ENCODE results near the gene GPR62.
"Not testable (repeated sequence)": the region's sequence is repeated elsewhere in the genome, so short reads cannot be mapped to it uniquely, and the experiment has no call there.

GPR62 gene, protein sequence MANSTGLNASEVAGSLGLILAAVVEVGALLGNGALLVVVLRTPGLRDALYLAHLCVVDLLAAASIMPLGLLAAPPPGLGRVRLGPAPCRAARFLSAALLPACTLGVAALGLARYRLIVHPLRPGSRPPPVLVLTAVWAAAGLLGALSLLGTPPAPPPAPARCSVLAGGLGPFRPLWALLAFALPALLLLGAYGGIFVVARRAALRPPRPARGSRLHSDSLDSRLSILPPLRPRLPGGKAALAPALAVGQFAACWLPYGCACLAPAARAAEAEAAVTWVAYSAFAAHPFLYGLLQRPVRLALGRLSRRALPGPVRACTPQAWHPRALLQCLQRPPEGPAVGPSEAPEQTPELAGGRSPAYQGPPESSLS

DNA sequence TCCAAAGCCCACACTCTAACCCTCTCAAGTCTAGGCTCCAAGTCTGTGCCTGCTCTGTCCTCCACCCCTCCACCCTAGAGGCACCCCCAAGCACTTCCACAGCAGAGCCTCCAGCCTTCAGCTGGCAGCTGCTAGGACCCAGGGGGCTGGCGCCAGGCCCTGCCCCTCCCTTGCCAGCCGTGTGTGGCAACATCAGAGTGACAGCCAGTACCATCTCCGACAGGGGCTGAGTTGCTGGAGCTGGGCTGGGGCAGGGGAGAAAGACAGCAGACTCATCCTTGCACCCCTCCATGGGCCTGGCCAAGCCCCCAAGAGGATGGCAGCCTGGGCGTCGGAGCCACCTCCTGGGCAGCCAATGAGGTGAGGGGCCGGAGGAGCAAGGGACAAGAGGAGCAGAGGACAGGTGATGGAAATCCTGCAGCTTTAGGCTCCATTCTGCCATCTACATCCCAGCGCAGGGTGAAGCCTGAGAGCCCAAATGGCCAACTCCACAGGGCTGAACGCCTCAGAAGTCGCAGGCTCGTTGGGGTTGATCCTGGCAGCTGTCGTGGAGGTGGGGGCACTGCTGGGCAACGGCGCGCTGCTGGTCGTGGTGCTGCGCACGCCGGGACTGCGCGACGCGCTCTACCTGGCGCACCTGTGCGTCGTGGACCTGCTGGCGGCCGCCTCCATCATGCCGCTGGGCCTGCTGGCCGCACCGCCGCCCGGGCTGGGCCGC lies at the start of gene GPR62:
Gene GPR62 (plus strand): TSS at position 207 of the 718 bp plus-strand sequence. CDS start 272 bp downstream, at position 479.
- no peak for DNase-seq
- in situ Hi-C loops (cut with HindIII; ENCODE audit: low pct_ligation_motif_present, low pct_unique_long_range_greater_than_20kb, low sequenced_read_pairs): no loop called here

DNA sequence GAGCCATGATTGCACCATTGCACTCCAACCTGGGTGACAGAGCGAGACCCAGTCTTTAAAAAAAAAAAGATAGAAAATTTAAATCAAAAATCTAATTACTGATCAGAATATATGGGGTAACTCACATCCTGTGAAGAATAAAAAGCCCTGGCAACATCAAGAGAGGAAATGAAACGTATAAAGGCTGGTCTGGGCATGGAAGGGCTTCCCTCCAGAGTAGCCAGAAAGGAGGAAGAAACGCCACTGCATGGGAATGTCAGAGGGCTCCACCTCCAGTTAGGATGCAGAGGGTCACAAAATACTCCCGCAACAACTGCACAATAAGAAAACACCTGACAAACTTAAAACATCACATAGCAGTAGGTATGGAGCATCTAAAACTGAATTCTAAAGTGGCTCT lies 47.2 kb upstream of the GPR62 start:
- DNase-seq: no peak
- in situ Hi-C loops (cut with HindIII; ENCODE audit: low pct_ligation_motif_present, low pct_unique_long_range_greater_than_20kb, low sequenced_read_pairs): no loop called here

DNA sequence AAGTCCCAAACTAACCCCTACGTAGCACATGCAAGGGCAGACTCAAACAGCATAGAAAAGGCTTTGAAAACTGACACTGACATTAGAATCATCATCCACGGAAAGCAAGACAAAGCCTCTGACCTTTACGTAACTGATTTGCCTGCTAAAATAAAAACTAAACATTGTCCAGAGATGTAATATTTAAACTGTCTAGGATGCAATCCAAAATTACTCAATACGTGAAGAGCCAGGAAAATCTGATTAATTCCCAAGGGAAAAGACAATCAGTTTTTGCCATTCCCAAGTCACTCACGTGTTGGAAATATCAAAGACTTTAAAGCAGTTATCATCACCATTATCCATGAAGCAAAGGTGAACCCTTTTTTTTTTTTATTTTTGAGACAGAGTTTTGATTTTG lies 38.8 kb upstream of the GPR62 start:
- no peak for DNase-seq
- in situ Hi-C loops (cut with HindIII; ENCODE audit: low pct_ligation_motif_present, low pct_unique_long_range_greater_than_20kb, low sequenced_read_pairs): no loop called here

DNA sequence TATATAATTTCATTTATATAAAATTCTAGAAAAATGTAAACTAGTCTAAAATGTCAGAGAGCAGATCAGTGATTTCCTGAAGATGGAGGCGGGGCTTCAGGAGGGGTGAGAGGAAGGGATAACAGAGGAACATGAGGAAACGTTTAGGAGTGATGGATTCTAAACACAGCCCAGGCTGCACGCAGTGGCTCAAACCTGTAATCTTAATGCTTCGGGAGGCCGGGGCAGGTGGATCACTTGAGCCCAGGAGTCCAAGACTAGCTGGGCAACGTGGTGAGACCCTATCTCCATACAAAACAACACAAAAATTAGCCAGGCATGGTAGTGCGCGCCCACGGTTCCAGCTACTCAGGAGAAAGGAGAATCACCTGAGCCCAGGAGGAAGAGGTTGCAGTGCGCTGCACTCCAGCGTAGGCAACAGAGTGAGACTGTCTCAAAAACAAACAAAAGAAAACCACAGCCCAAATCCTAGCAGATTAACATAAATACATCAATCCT lies 34.1 kb upstream of the GPR62 start:
- DNase-seq: no peak
- in situ Hi-C loops (cut with HindIII; ENCODE audit: low pct_ligation_motif_present, low pct_unique_long_range_greater_than_20kb, low sequenced_read_pairs): no loop called here

DNA sequence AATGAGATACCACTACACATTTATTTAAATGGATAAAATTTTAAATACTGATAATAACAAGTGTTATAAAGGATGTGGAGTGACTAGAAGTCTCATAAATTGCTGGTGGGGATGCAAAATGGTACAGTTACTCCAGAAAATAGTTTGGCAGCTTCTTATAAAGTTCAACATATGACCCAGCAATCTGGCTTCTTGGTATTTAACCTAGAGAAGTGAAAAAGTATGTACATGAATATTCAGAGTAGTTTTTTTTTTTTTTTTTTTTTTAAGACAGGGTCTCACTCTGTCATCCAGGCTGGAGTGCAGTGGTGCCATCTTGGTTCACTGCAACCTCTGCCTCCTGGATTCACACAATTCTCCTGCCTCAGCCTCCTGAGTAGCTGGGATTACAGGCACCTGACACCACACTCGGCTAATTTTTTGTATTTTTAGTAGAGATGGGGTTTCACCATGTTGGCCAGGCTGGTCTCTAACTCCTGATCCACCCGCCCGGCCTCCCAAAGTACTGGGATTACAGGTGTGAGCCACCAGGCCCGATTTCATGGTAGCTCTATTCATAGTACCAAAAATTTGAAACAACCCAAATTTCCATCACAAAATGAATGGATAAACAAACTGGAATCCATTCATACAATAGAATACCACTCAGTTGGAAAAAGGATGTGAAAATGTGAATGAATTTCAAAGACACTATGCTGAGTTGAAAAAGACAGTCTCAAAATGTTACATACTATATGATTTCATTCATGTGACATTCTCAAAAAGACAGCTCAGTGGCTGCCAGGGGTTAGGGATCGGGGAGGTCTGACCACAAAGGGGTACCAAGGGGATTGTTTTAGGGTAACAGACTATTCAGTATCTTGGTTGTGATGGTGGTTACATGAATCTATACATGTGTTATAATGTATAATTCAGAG lies 27.9 kb upstream of the GPR62 start:
- in situ Hi-C loops (cut with HindIII; ENCODE audit: low pct_ligation_motif_present, low pct_unique_long_range_greater_than_20kb, low sequenced_read_pairs): no loop called here
- no peak for DNase-seq

DNA sequence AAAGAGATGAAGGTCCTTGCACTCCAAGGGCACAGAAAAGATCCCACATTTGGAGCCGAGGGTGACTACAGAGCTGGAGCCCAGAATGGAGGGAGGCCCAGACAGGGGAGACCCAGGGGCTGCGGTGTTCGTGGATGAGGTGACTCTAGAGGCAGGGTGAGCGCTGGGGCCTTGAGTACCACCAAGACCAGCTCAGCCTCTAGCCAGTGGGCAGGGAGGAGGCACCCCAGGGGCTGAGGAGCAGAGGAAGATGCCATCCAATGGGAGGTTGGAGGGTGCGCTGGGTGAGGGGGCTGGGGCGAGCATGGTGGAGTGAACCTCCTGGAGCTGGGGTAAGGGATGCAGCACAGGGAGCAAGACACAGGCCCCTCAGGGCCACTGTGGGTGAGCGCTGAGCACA lies 26.7 kb upstream of the GPR62 start:
- in situ Hi-C loops (cut with HindIII; ENCODE audit: low pct_ligation_motif_present, low pct_unique_long_range_greater_than_20kb, low sequenced_read_pairs): no loop called here
- no peak for DNase-seq

DNA sequence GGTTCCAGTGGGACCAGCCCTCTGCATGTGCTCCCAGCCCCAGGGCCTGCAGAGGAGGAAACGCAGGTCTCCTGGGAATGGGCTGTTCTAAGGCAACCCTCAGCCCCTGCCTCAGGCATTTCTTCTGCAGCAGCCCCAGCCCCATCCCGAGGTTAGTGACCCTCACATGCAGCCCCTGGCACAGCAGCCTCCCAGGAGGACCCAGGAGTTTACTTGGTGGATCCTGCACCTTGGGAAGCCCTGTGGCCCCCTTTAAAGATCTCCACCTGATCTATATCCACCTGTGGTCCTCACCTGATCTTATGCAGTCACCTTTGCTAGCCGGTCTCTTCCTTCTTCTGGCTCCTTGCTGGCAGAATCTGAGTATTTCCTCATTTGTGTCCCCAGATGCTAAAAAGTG lies 26.2 kb upstream of the GPR62 start:
- in situ Hi-C loops (cut with HindIII; ENCODE audit: low pct_ligation_motif_present, low pct_unique_long_range_greater_than_20kb, low sequenced_read_pairs); DNase-seq: not testable (repeated sequence)

DNA sequence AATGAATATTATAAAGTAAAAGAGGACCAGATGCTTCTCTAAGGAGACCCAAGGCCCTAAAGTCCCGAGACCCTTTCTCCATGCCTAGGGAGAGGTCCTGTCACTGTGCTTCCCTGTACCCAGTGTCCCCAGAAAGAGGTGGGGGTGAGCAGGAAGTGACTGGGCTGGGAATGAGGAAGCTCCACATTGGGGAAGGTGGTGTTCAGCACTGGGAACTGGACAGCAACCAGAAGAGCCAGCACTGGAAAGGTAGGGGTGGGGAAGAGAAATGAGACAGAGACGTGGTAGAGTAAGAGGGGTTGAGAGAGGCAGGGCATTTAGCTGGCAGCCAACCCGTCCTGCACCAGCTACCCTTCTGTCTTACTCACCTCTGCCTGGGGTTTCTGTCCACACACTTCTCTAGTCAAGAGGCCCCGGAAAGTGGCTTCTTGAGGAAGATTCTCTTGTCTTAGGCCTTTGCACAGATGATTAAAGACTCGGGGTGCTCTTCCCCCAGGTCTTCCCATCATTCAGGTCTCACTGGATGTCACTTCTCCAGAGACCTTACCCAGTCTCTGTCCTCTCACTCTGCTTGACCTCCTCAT lies 25.7 kb upstream of the GPR62 start:
- in situ Hi-C loops (cut with HindIII; ENCODE audit: low pct_ligation_motif_present, low pct_unique_long_range_greater_than_20kb, low sequenced_read_pairs): no loop called here

DNA sequence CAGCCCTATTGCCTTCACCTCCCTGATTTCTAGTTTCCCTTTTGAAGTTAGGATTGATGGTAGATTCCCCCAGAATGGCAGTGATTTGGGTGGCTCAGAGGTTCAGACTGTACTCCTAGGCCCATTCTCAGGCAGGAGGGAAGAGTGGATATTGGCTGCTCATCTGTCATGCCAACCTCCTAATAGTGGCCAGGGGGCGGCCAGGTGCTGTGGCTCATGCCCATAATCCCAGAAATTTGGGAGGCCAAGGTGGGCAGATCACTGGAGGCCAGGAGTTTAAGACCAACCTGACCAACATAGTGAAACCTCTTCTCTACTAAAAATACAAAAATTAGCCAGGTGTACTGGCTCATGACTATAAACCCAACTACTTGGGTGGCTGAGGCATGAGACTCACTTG lies 24.7 kb upstream of the GPR62 start:
- in situ Hi-C loops (cut with HindIII; ENCODE audit: low pct_ligation_motif_present, low pct_unique_long_range_greater_than_20kb, low sequenced_read_pairs): no loop called here
- DNase-seq: no peak

More for the DNA sequence above, 25.7 kb upstream of the GPR62 start:
- peak; percentile 17 for DNase-seq

DNA sequence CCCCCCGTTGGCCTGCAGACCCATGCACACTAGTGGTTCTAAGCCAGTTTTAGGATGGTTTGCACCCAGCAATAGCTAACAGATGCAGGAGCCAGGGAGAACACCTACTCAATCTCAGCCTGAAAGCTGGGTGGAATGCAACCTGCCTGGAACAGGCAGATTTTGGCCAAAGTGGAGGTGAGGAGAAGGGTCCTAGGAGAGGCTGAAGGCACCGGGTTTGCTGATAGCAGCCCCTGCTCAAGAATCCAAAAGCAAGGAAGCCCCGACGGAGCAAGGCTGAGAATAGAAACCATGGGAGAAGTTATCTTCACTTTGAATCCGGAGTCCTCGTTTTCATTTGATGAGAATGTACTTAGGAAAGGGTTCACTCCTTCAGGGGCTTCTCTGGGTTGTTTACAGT lies 23.4 kb upstream of the GPR62 start:
- in situ Hi-C loops (cut with HindIII; ENCODE audit: low pct_ligation_motif_present, low pct_unique_long_range_greater_than_20kb, low sequenced_read_pairs): no loop called here
- no peak for DNase-seq

DNA sequence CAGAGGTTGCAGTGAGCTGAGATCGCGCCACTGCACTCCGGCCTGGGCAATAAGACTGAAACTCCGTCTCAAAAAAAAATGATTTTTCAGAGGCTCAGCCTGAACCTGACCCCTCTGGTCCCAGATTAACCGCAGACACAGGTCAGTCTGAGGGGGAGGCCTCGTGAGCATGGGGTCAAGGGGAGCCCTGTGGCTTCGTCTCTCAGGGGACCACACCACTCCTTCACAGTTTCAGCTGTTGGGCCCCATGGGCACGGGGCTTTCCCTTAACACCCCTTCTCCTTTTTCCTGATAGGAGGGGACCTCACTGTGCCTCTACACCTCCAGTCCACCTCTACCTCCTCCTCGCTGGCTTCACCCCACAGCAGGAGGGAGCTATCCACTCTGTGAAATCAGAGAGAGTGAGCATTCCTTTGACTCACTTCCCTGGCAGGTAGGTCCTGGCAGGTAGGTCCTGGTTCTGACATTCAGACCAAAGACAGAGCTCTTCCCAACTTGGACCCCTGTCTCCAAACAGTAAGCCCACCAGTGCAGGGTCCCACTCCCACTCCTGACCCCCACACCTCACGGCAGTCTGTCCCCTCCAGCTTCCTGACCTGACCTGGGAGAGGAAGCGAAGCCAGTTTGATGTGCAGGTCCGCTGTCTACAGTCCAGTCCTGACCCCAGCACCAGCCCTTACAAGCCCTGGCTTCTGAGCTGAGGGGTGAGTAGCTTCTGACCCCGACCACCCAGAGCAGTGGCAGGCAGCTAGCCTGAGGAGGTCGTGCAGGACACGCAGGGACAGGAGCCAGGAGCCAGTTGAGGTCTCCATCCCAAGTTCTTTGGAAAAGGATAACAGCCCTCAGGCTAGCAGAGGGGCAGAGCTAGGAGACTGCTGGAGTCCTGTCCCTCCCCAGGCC lies 22.5 kb upstream of the GPR62 start:
- in situ Hi-C loops (cut with HindIII; ENCODE audit: low pct_ligation_motif_present, low pct_unique_long_range_greater_than_20kb, low sequenced_read_pairs): no loop called here
- no peak for DNase-seq

DNA sequence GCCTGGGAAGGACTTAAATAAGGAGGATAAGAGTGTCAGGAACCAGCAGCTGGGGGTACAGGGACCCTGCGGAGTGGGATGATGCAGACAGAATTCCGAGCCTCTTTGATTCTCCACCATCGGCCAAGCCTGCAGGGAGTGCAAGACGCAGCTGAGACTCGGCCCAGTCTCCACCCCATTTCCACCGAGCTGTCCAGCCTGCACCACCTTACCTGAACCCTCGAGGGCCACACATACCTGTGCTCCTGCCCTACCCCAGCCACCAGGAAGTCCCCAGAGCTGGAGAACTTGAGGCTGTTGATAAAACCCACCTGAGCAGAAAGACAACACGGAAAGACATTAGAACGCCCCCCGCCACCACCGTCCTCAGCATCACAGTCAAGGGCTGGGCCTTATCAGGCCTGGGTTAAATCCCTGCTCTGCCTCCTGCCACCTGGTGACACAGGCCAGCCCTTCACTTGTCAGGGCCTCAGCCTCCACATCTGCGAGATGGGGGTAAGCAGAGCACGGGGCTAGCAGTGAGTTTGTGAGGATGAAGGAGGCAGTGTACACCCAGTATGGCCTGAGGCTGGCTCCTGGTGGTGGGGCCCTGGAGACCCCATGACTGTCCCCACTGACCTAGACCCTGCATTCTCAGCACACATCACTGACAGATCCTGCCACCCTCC lies 21.6 kb upstream of the GPR62 start:
- DNase-seq: no peak
- in situ Hi-C loops (cut with HindIII; ENCODE audit: low pct_ligation_motif_present, low pct_unique_long_range_greater_than_20kb, low sequenced_read_pairs): no loop called here

DNA sequence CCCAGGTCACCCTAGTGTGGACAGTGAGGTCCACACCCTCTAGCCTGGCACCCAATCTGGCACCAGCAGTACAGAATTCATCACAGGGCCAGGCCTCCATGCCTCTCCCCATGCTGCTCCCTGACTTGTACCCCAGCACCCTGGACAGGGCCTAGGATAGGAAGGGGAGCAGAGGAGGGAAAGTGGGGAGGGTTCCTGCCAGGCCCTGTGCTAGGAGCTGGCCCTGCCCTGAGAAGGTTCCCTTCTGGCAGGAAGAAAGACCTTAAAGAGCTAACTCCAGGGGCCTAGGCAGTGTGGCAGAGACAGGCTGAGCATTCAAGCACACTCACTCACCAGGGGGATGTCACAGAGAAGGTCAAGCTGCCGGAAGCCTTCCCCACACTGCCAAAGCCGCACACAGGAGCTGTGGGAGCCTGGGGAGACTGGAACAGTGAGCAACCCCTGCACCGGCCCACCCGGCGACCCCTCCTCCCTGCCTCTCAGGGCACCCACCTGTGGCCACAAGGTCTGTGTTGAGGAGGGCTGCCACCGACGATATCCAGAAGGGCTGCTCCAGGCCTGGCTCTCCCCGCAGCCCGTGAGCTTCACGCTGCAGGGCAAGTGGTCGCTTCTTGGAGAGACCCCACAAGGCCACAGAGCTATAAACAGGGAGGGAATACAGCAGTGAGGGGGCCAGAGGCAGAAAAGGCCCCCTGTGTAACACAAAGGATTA lies 20.9 kb upstream of the GPR62 start:
- in situ Hi-C loops (cut with HindIII; ENCODE audit: low pct_ligation_motif_present, low pct_unique_long_range_greater_than_20kb, low sequenced_read_pairs): no loop called here

DNA sequence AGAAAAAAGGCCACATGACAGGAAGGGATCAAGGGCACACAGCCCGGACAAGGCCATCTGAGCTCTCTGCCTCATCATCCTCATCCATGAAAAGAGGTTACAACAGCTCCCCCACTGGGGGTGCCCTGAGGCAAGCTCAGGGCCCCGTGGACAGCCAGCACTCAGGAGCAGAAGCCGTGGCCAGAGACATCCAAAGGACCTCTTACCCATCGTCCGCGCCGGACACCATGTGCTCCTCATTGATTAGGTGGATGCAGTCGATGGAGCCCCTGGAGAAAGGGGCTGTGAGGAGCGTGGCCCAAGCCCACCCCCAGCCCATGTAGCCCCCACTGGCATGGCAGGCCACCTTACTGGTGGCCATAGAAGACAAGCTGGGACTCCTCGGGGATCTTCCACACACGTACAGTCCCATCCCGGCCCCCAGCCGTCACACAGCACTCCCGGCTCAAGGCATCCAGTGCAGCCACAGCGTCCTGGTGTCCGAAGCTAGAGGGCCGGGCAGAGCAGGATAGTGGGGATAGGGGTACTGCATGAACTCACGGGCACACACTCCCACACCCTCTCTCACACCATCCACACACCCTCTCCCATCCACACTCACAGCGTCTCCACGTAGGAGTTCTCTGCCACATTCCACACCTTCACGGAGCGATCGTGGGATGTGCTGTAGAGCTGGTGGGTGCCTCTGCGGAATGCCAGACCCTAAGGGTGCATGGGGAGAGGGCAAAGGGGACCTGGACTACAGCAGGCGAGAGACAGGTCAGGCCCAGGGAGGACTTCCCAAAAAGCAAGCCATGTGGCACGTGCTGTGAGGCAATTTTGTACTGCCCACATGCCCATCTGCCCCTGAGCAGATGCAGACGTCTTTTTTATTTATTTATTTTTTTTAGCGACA lies 19.9 kb upstream of the GPR62 start:
- in situ Hi-C loops (cut with HindIII; ENCODE audit: low pct_ligation_motif_present, low pct_unique_long_range_greater_than_20kb, low sequenced_read_pairs): no loop called here
- no peak for DNase-seq

More for the DNA sequence above, 20.9 kb upstream of the GPR62 start:
- DNase-seq: no peak

DNA sequence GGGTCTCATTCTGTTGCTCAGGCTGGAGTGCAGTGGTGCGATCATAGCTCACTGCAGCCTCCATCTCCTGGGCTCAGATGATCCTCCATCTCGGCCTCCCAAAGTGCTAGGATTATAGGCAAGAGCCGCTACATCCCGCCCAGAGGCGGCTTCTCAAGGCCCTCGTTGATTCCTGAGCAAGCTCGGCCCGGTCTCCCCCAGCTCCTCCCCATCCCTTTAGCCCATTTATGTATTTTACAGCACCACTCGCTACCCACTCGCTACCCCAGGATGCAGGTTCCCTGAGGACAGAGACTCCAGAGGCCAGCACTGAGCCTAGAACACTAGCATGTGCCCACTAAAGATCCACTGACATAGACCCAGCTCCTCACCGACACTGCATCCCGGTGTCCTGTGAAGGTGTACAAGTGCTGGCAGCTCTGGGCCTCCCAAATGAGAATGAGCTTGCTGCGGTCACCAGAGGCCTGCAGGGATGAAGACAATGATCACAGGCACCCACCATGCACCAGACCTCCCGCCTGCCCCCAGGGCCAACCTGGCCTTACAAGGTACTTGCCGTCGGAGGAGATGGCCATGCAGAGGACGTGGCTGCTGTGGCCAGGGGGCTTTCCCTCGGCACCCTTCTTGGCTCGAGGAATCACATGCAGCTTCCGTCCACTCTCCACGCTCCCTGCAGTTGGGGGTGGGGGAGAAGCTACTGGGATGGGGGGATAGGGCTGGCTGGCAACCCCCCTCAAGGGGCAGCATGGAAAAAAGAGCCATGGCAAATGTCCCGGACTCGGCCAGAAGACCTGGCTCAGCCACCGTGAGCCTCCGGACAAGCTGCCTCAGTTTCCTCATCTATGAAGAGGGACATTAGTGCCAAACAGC lies 19.1 kb upstream of the GPR62 start:
- in situ Hi-C loops (cut with HindIII; ENCODE audit: low pct_ligation_motif_present, low pct_unique_long_range_greater_than_20kb, low sequenced_read_pairs): no loop called here
- no peak for DNase-seq
